Stimulated activated naive CD4-positive, alpha-beta T cell (primary cell): Measurements from ENCODE around the gene RASD2.

Source experiments
- DNase-seq, 6 experiments: peaks; one replicate each; lab custom pipeline; 2025; lab: John Stamatoyannopoulos, UW

The RASD2 gene

GRCh38 chr22:35541254-35541748 lies 670 bp downstream of the RASD2 start:
- no peak for DNase-seq

- DNase-seq = no peak
Observed at GRCh38 chr22:35542157-35542938, 1.7 kb downstream of the RASD2 start.

GRCh38 chr22:35542939-35543516 lies 2.4 kb downstream of the RASD2 start:
- DNase-seq = no peak

- DNase-seq = no peak
Observed at GRCh38 chr22:35543702-35544101, 3.1 kb downstream of the RASD2 start.

GRCh38 chr22:35544189-35544588 lies 3.6 kb downstream of the RASD2 start:
- no peak for DNase-seq

- no peak for DNase-seq
Observed at GRCh38 chr22:35544827-35545226, 4.2 kb downstream of the RASD2 start.

GRCh38 chr22:35546886-35547285 lies 6.3 kb downstream of the RASD2 start:
- no peak for DNase-seq

GRCh38 chr22:35547987-35548721 lies 7.5 kb downstream of the RASD2 start:
- no peak for DNase-seq

GRCh38 chr22:35548722-35549112 lies 8.1 kb downstream of the RASD2 start:
- DNase-seq = no peak

- DNase-seq = no peak
Observed at GRCh38 chr22:35549328-35549727, 8.7 kb downstream of the RASD2 start.

GRCh38 chr22:35551549-35552177 lies 11.0 kb downstream of the RASD2 start:
- no peak for DNase-seq

GRCh38 chr22:35552196-35552842 lies 11.7 kb downstream of the RASD2 start:
- peak; percentile 68 to 86 (median 82) for DNase-seq

- no peak for DNase-seq
Observed at GRCh38 chr22:35552846-35553245, 12.2 kb downstream of the RASD2 start.

- DNase-seq = no peak
Observed at GRCh38 chr22:35553341-35553740, 12.7 kb downstream of the RASD2 start.

- no peak for DNase-seq
Observed at GRCh38 chr22:35554297-35554845, 13.7 kb downstream of the RASD2 start.

- no peak for DNase-seq
Observed at GRCh38 chr22:35555483-35555890, 14.9 kb downstream of the RASD2 start.

- DNase-seq = no peak
Observed at GRCh38 chr22:35555946-35556547, 15.4 kb downstream of the RASD2 start.

GRCh38 chr22:35556666-35557065 lies 16.0 kb downstream of the RASD2 start:
- no peak for DNase-seq

- no peak for DNase-seq
Observed at GRCh38 chr22:35558031-35558430, 17.4 kb downstream of the RASD2 start.

- no peak for DNase-seq
Observed at GRCh38 chr22:35558719-35559118, 18.1 kb downstream of the RASD2 start.

GRCh38 chr22:35559354-35560005 lies 18.8 kb downstream of the RASD2 start:
- no peak for DNase-seq
